K562 (cell line): ENCODE data around the gene CEMP1. TPM values are rescaled to one million over a fixed set of nuclear protein-coding genes. Genes with fewer than 3 reads are reported as not detected.

Source experiments
- ATAC-seq: fragments of 200-7000 bp; cut with Tn5 transposase; 3 replicates; pipeline ENCODE4 v1.9.1; 2020; ENCODE audit warnings: moderate library complexity
- BruUV-seq: library from RNA; stranded (reverse); fragments of 400-500 nt; replicated peaks from 2 replicates; lab custom pipeline; 2021; lab: Mats Ljungman, UMichigan
- CTCF ChIA-PET: fragments of 300-600 bp; formaldehyde crosslinking; extraction: SDS; loops from one replicate; lab custom pipeline; 2021; ENCODE audit warnings: low intra/inter-chr PET ratio; lab: Yijun Ruan, JAX
- POLR2A ChIA-PET: fragments of 300-600, 350-650 bp; sonication (Branson Sonifier 250); formaldehyde crosslinking; extraction: SDS; loops from one replicate; lab custom pipeline; 2021; ENCODE audit warnings: antibody characterized with exemption, inconsistent platforms; lab: Yijun Ruan, JAX
- DNase-seq, 4 experiments: peaks; one replicate each; pipeline versions ENCODE4 v3.0.0 to v3.0.0-alpha.2; 2011 to 2018; ENCODE audit warnings: low spot score in 3 of 4, mixed read lengths in 3 of 4; ENCODE audit errors: extremely low read depth in 1 of 4
- FAIRE-seq: peaks from 2 replicates; lab custom pipeline; 2011; peaks lifted over from hg19 to GRCh38; lab: Jason Lieb, UNC
- H2AFZ ChIP-seq: 2 replicates; pipeline ENCODE4 v1.6.0; 2011; ENCODE audit warnings: low read depth, low read length, control low read depth, inconsistent platforms
- H3K27ac ChIP-seq: fragments of 200-600 bp; 3 replicates; pipeline ENCODE4 v1.8.0; 2011; ENCODE audit warnings: low read depth, mild to moderate bottlenecking, control low read depth, inconsistent platforms, low read length, moderate library complexity, mixed read lengths; ENCODE audit errors: extremely low read depth
- H3K27me3 ChIP-seq, 2 experiments: fragments of 300-600 bp in 1 of 2; 2 replicates in 1 of 2; 3 replicates in 1 of 2; pipeline versions ENCODE4 v1.6.0 to v1.8.0; 2011; ENCODE audit warnings: inconsistent platforms in 2 of 2, low read length in 2 of 2, mild to moderate bottlenecking in 1 of 2, mixed read lengths in 1 of 2, moderate library complexity in 1 of 2; ENCODE audit not compliant: control insufficient read depth in 2 of 2, insufficient read depth in 2 of 2
- H3K36me3 ChIP-seq: fragments of 300-600 bp; 3 replicates; pipeline ENCODE4 v1.8.0; 2011; ENCODE audit warnings: mild to moderate bottlenecking, low read length, inconsistent platforms; ENCODE audit not compliant: control insufficient read depth, insufficient read depth
- H3K4me1 ChIP-seq, 2 experiments: fragments of 200-600 bp in 1 of 2; replicated peaks in 1 of 2; 2 replicates in 1 of 2; 3 replicates in 1 of 2; pipeline versions ENCODE4 v1.5.1 to v1.8.0; 2011; ENCODE audit warnings: inconsistent platforms in 2 of 2, low read length in 2 of 2, mild to moderate bottlenecking in 1 of 2, mixed read lengths in 1 of 2, moderate library complexity in 1 of 2; ENCODE audit not compliant: control insufficient read depth in 2 of 2, insufficient read depth in 2 of 2
- H3K4me2 ChIP-seq: 2 replicates; pipeline ENCODE4 v1.6.1; 2011; ENCODE audit warnings: low read length, control low read depth, inconsistent platforms, mixed read lengths; ENCODE audit not compliant: insufficient read depth
- H3K4me3 ChIP-seq: fragments of 200-600 bp; sonication (generic), shearing (Covaris generic); 2 replicates; pipeline ENCODE4 v1.5.1; 2016; ENCODE audit warnings: control low read depth, inconsistent platforms
- H3K79me2 ChIP-seq: fragments of 200-600 bp; 3 replicates; pipeline ENCODE4 v1.8.0; 2011; ENCODE audit warnings: low read length, inconsistent platforms; ENCODE audit not compliant: control insufficient read depth, insufficient read depth
- H3K9ac ChIP-seq, 2 experiments: 2 replicates each; pipeline versions ENCODE4 v1.6.0 to v1.6.1; 2011; ENCODE audit warnings: low read depth in 2 of 2, low read length in 2 of 2, control low read depth in 1 of 2, inconsistent platforms in 1 of 2, mild to moderate bottlenecking in 1 of 2, mixed read lengths in 1 of 2; ENCODE audit not compliant: insufficient read depth in 1 of 2
- H3K9me1 ChIP-seq: one replicate; pipeline ENCODE4 v1.6.0; 2011; ENCODE audit warnings: inconsistent platforms, mild to moderate bottlenecking, low read length, moderate library complexity; ENCODE audit not compliant: control insufficient read depth, insufficient read depth
- H3K9me3 ChIP-seq: replicated peaks from 2 replicates; pipeline ENCODE4 v1.5.1; 2011; ENCODE audit warnings: low read depth, low read length, inconsistent platforms; ENCODE audit not compliant: control insufficient read depth, insufficient read depth
- H4K20me1 ChIP-seq: replicated peaks from 2 replicates; pipeline ENCODE4 v1.6.1; 2011; ENCODE audit warnings: low read length, inconsistent platforms, mixed read lengths; ENCODE audit not compliant: control insufficient read depth, insufficient read depth
- FOXP4 ChIP-seq: sonication (generic); formaldehyde crosslinking; IDR thresholded peaks from 2 replicates; pipeline ENCODE4 v1.8.0; 2022; ENCODE audit warnings: mild to moderate bottlenecking, missing genetic modification reagents, borderline replicate concordance
- HOMEZ ChIP-seq: fragments of 250-450 bp; sonication (Bioruptor Pico); IDR thresholded peaks from 2 replicates; pipeline ENCODE4 v1.4.0; 2020; ENCODE audit warnings: mild to moderate bottlenecking, moderate library complexity
- KDM5B ChIP-seq: fragments of 200-600 bp; sonication (generic); IDR thresholded peaks from 2 replicates; pipeline ENCODE4 v1.6.1; 2012; ENCODE audit warnings: low read depth, mild to moderate bottlenecking, moderate library complexity, low read length, control low read depth, inconsistent platforms; ENCODE audit not compliant: insufficient replicate concordance
- NR0B1 ChIP-seq: fragments of 450-650 bp; IDR thresholded peaks from one replicate; pipeline ENCODE4 v1.6.1; 2018; ENCODE audit warnings: mild to moderate bottlenecking, moderate library complexity; ENCODE audit not compliant: partially characterized antibody
- SNRNP70 ChIP-seq: fragments of 200-400 bp; formaldehyde crosslinking; optimal IDR thresholded peaks from 2 replicates; pipeline ENCODE3; 2017; ENCODE audit warnings: low read depth, low read length
- WGBS: fragments of 100-300 bp; shearing (Covaris generic); methylation state at CpG from one replicate; pipeline ENCODE4 v1.1.6; 2016; ENCODE audit warnings: low coverage, mixed read lengths; ENCODE audit not compliant: insufficient coverage; ENCODE audit errors: missing lambda C conversion rate; 5-methylcytosine and 5-hydroxymethylcytosine counted together
- in situ Hi-C: fragments of 300-500 bp; cut with MboI; formaldehyde crosslinking; loops from 4 replicates; pipeline ENCODE4 v1.15.0; 2018; ENCODE audit warnings: inconsistent platforms, mixed read lengths
- intact Hi-C: fragments of 100-400 bp; cut with micrococcal nuclease; formaldehyde crosslinking; loops from 2 replicates; pipeline ENCODE4 v1.14.2; 2022
- polyA plus RNA-seq, 8 experiments: library from polyadenylated mRNA; depleted of rRNA in 4 of 8; stranded (reverse) in 5 of 8; unstranded in 3 of 8; fragments of >200 nt; fragmentation: Nextera tagmentation in 2 of 8; fragmentation: Illumina TruSeq in 1 of 8; extraction: Ambion mirVana in 2 of 8; extraction: Trizol in 1 of 8; gene quantifications; 2 replicates each; pipeline versions ENCODE4 v1.2.1 to v1.2.3, GENCODE V29; 2011 to 2014; ENCODE audit warnings: inconsistent platforms in 1 of 8, missing spikeins in 1 of 8
- total RNA-seq, 7 experiments: library from RNA; depleted of rRNA in 6 of 7; stranded (reverse); fragments of >200 nt in 6 of 7; fragmentation: Illumina TruSeq in 2 of 7; extraction: Trizol in 2 of 7; gene quantifications; 2 replicates each; pipeline versions ENCODE4 v1.2.1 to v1.2.3, GENCODE V29; 2011 to 2021; ENCODE audit warnings: low replicate concordance in 1 of 7

CEMP1 gene
- total and polyA plus RNA-seq, 9 of the 15 experiments (the other 6 are each of a cell fraction or from before 2014, with no cell fraction given) = 0.05 to 0.45 TPM; not detected in 7

GRCh38 chr16:2499890-2500429 is 31.2 kb downstream of the CEMP1 start:
- no peak for DNase-seq
- WGBS = 89% methylated on average over 20 of the region's 29 CpGs
- ChIA-PET POLR2A (no interaction called here), CTCF (interaction anchor here (0.9 to 3.5 kb wide), 4 partner anchors 71 to 305 kb away, joined by 3 to 17 read pairs (median 8); partner anchors contain the start of gene CCNF)
- H3K9me3 ChIP-seq = no peaks in the 10 kb centered on the region
- FAIRE-seq = no peak
- peaks cover 9% of the 10 kb centered on the region for H4K20me1 ChIP-seq
- BruUV-seq = no TSS peak
- no peak overlapping the region for H3K4me3 ChIP-seq
- no peak overlapping the region for H2AFZ ChIP-seq
- peaks cover 19% of the 10 kb centered on the region for H3K79me2 ChIP-seq
- in situ Hi-C loops (no loop called here), intact Hi-C loops (loop anchor here (2.0 to 10.0 kb wide), 4 partner anchors 33 to 303 kb away; partner anchors contain the start of genes ABCA3, CASKIN1 and CCNF)
- no peak for ATAC-seq
- peaks cover 66% of the 10 kb centered on the region; the same call in 2 of the 3 replicates for H3K36me3 ChIP-seq
- TF ChIP-seq FOXP4 (CRISPR knock-in tag) (no peak), KDM5B (no peak), NR0B1 (no peak), SNRNP70 (no peak), HOMEZ (CRISPR knock-in tag) (no peak)
- H3K9ac ChIP-seq = peak overlapping the region in 1 of 2 experiments; percentile 13; a peak in 1 of 4 replicates
- H3K4me1 ChIP-seq = peaks cover 17 to 77% of the 10 kb centered on the region in 2 experiments
- H3K4me2 ChIP-seq = no peak overlapping the region
- H3K27ac ChIP-seq = no peak overlapping the region
- H3K9me1 ChIP-seq = no peaks in the 10 kb centered on the region
- no peaks in the 10 kb centered on the region for H3K27me3 ChIP-seq
